GM12865 (cell line): ENCODE measurements around the gene MB21D2.
A peak's percentile ranks its signal among the peaks of the same experiment; 100 is the strongest.
"Not testable (repeated sequence)": the region's sequence is repeated elsewhere in the genome, so short reads cannot be mapped to it uniquely, and the experiment has no call there.

ENCODE experiments used
- DNase-seq: peaks from one replicate; pipeline ENCODE4 v3.0.0; 2010; ENCODE audit warnings: low read depth
- H3K4me3 ChIP-seq: 2 replicates; pipeline ENCODE4 v1.5.1; 2011; ENCODE audit warnings: mild to moderate bottlenecking, low read depth, low read length, control low read depth
- CTCF ChIP-seq: IDR thresholded peaks from 2 replicates; pipeline ENCODE4 v1.5.1; 2011; ENCODE audit warnings: low read length, control low read depth, low read depth, inconsistent platforms; ENCODE audit not compliant: insufficient read depth; ENCODE audit errors: missing control alignments

The MB21D2 gene

GRCh38 chr3:192795021-192795420 lies 122.6 kb downstream of the MB21D2 start:
- H3K4me3 ChIP-seq: no peak overlapping the region
- DNase-seq: no peak
- TF ChIP-seq CTCF: no peak

GRCh38 chr3:192794216-192794615 lies 123.4 kb downstream of the MB21D2 start:
- TF ChIP-seq CTCF: no peak
- no peak overlapping the region for H3K4me3 ChIP-seq
- no peak for DNase-seq

- DNase-seq, H3K4me3 ChIP-seq: not testable (repeated sequence)
Measured at GRCh38 chr3:192788816-192789515, 128.7 kb downstream of the MB21D2 start.

GRCh38 chr3:192778508-192778907 lies 139.1 kb downstream of the MB21D2 start:
- DNase-seq: no peak
- no peak for TF ChIP-seq CTCF
- no peak overlapping the region for H3K4me3 ChIP-seq

GRCh38 chr3:192774341-192774740 lies 143.3 kb downstream of the MB21D2 start:
- H3K4me3 ChIP-seq, DNase-seq: not testable (repeated sequence)

GRCh38 chr3:192772240-192772894 lies 145.3 kb downstream of the MB21D2 start:
- no peak overlapping the region for H3K4me3 ChIP-seq
- peak; percentile 35 for TF ChIP-seq CTCF
- peak; percentile 26 for DNase-seq

GRCh38 chr3:192758654-192759053 lies 159.0 kb downstream of the MB21D2 start:
- DNase-seq: no peak
- H3K4me3 ChIP-seq: no peak overlapping the region
- TF ChIP-seq CTCF: no peak

- DNase-seq: peak; percentile 2
- no peak for TF ChIP-seq CTCF
- H3K4me3 ChIP-seq: no peak overlapping the region
Measured at GRCh38 chr3:192751148-192751547, 166.5 kb downstream of the MB21D2 start.
